H1 (cell line): ENCODE measurements around the gene PML. TPM values are rescaled to one million over a fixed set of nuclear protein-coding genes. Genes with fewer than 3 reads are reported as not detected.

Source experiments
- CTCF ChIA-PET: fragments of 300-600 bp; sonication (Branson Sonifier 250); formaldehyde crosslinking; loops from one replicate; lab custom pipeline; 2021; ENCODE audit not compliant: partially characterized antibody; lab: Charles Lee
- POLR2A ChIA-PET: fragments of 300-600 bp; sonication (Branson Sonifier 250); formaldehyde crosslinking; loops from one replicate; lab custom pipeline; 2021; ENCODE audit warnings: inconsistent platforms; ENCODE audit not compliant: partially characterized antibody; lab: Charles Lee
- DNase-seq, 2 experiments: peaks; one replicate each; pipeline versions ENCODE4 v3.0.0 to v3.0.0-alpha.2; 2010 to 2022; ENCODE audit warnings: low spot score in 2 of 2, low read depth in 1 of 2, mixed read lengths in 1 of 2
- FAIRE-seq: peaks from 2 replicates; lab custom pipeline; 2011; peaks lifted over from hg19 to GRCh38; lab: Jason Lieb, UNC
- H2AFZ ChIP-seq: 2 replicates; pipeline ENCODE4 v1.8.1; 2012; ENCODE audit warnings: low read length, inconsistent platforms
- H2AK5ac ChIP-seq: 2 replicates; pipeline ENCODE4 v1.6.1; 2013; ENCODE audit warnings: low read depth, low read length
- H2BK120ac ChIP-seq: replicated peaks from 2 replicates; pipeline ENCODE3; 2013; ENCODE audit warnings: low read depth, low read length, inconsistent platforms
- H2BK12ac ChIP-seq: 2 replicates; pipeline ENCODE4 v1.6.1; 2013; ENCODE audit warnings: low read depth, low read length
- H2BK15ac ChIP-seq: 2 replicates; pipeline ENCODE4 v1.6.1; 2013; ENCODE audit warnings: low read length
- H2BK20ac ChIP-seq: 2 replicates; pipeline ENCODE4 v1.6.1; 2013; ENCODE audit warnings: low read length
- H2BK5ac ChIP-seq: 2 replicates; pipeline ENCODE4 v1.6.1; 2013; ENCODE audit warnings: low read depth, low read length
- H3K14ac ChIP-seq: 2 replicates; pipeline ENCODE4 v1.6.1; 2013; ENCODE audit warnings: inconsistent platforms; ENCODE audit not compliant: insufficient read length
- H3K18ac ChIP-seq: 2 replicates; pipeline ENCODE4 v1.6.1; 2013; ENCODE audit warnings: low read length; ENCODE audit errors: extremely low read depth
- H3K23ac ChIP-seq: 2 replicates; pipeline ENCODE4 v1.6.1; 2013; ENCODE audit warnings: inconsistent platforms; ENCODE audit not compliant: insufficient read length
- H3K23me2 ChIP-seq: 2 replicates; pipeline ENCODE4 v1.6.1; 2013; ENCODE audit warnings: low read depth, low read length
- H3K27ac ChIP-seq: 2 replicates; pipeline ENCODE4 v1.6.1; 2011; ENCODE audit warnings: low read depth, low read length, inconsistent platforms
- H3K27me3 ChIP-seq, 4 experiments: replicated peaks in 1 of 4; 1 replicate in 1 of 4; 2 replicates in 3 of 4; pipeline versions ENCODE4 v1.6.1 to v1.8.1; 2011 to 2013; ENCODE audit warnings: low read length in 3 of 4, mild to moderate bottlenecking in 3 of 4, inconsistent platforms in 2 of 4, mixed read lengths in 2 of 4, moderate library complexity in 1 of 4; ENCODE audit not compliant: control insufficient read depth in 3 of 4, insufficient read depth in 3 of 4; ENCODE audit errors: extremely low read depth in 1 of 4
- H3K36me3 ChIP-seq, 4 experiments: 2 replicates each; pipeline versions ENCODE4 v1.6.1 to v1.8.1; 2011 to 2013; ENCODE audit warnings: mild to moderate bottlenecking in 4 of 4, low read length in 3 of 4, moderate library complexity in 2 of 4, control low read depth in 1 of 4, inconsistent platforms in 1 of 4; ENCODE audit not compliant: insufficient read depth in 4 of 4, control insufficient read depth in 2 of 4
- H3K4ac ChIP-seq: replicated peaks from 2 replicates; pipeline ENCODE3; 2013; ENCODE audit warnings: low read length, low read depth, mixed read lengths, inconsistent platforms; ENCODE audit not compliant: insufficient read length
- H3K4me1 ChIP-seq, 4 experiments: replicated peaks in 1 of 4; 1 replicate in 1 of 4; 2 replicates in 3 of 4; pipeline versions ENCODE4 v1.6.1 to v1.8.1; 2011 to 2013; ENCODE audit warnings: low read length in 3 of 4, inconsistent platforms in 2 of 4, mixed read lengths in 1 of 4; ENCODE audit not compliant: insufficient read depth in 4 of 4, control insufficient read depth in 3 of 4
- H3K4me2 ChIP-seq, 2 experiments: 2 replicates each; pipeline versions ENCODE4 v1.6.1 to v1.8.1; 2011 to 2013; ENCODE audit warnings: low read depth in 2 of 2, low read length in 2 of 2, control low read depth in 1 of 2, inconsistent platforms in 1 of 2, mild to moderate bottlenecking in 1 of 2; ENCODE audit not compliant: insufficient read depth in 1 of 2
- H3K4me3 ChIP-seq, 4 experiments: fragments of 200-600, 300-600 bp in 1 of 4; sonication (generic), shearing (Covaris generic), sonication (Bioruptor Twin) in 1 of 4; 2 replicates each; pipeline versions ENCODE4 v1.5.1 to v1.8.1; 2011 to 2016; ENCODE audit warnings: low read length in 4 of 4, low read depth in 3 of 4, control low read depth in 2 of 4, inconsistent platforms in 2 of 4, mild to moderate bottlenecking in 2 of 4, mixed read lengths in 1 of 4, moderate library complexity in 1 of 4; ENCODE audit not compliant: insufficient read depth in 2 of 4; ENCODE audit errors: extremely low read depth in 1 of 4
- H3K56ac ChIP-seq: replicated peaks from 2 replicates; pipeline ENCODE3; 2013; ENCODE audit warnings: low read depth, mild to moderate bottlenecking, mixed read lengths, low read length, inconsistent platforms; ENCODE audit not compliant: insufficient read length
- H3K79me1 ChIP-seq: 2 replicates; pipeline ENCODE4 v1.6.1; 2013; ENCODE audit warnings: low read depth, low read length, control low read depth
- H3K79me2 ChIP-seq, 2 experiments: 2 replicates each; pipeline versions ENCODE4 v1.6.1 to v1.8.1; 2012 to 2013; ENCODE audit warnings: low read length in 2 of 2, mild to moderate bottlenecking in 2 of 2, inconsistent platforms in 1 of 2; ENCODE audit not compliant: insufficient read depth in 2 of 2, control insufficient read depth in 1 of 2
- H3K9ac ChIP-seq, 4 experiments: replicated peaks in 1 of 4; 1 replicate in 1 of 4; 2 replicates in 3 of 4; pipeline versions ENCODE4 v1.6.1 to v1.8.1; 2011 to 2013; ENCODE audit warnings: low read depth in 3 of 4, low read length in 3 of 4, control low read depth in 2 of 4, mild to moderate bottlenecking in 2 of 4, moderate library complexity in 2 of 4, inconsistent platforms in 1 of 4; ENCODE audit errors: extremely low read depth in 1 of 4
- H3K9me3 ChIP-seq, 2 experiments: 2 replicates each; pipeline versions ENCODE4 v1.6.1 to v1.8.1; 2012 to 2013; ENCODE audit warnings: mild to moderate bottlenecking in 2 of 2, moderate library complexity in 2 of 2, control low read depth in 1 of 2, inconsistent platforms in 1 of 2, low read depth in 1 of 2, low read length in 1 of 2, mixed read lengths in 1 of 2; ENCODE audit not compliant: insufficient read depth in 2 of 2
- H4K20me1 ChIP-seq, 2 experiments: replicated peaks in 1 of 2; 2 replicates each; pipeline versions ENCODE3 to v1.8.1; 2011 to 2013; ENCODE audit warnings: inconsistent platforms in 2 of 2, low read length in 2 of 2, mild to moderate bottlenecking in 1 of 2; ENCODE audit not compliant: insufficient read depth in 2 of 2, control insufficient read depth in 1 of 2
- H4K5ac ChIP-seq: 2 replicates; pipeline ENCODE4 v1.6.1; 2013; ENCODE audit warnings: low read length, low read depth, mixed read lengths, inconsistent platforms; ENCODE audit not compliant: insufficient read length
- H4K8ac ChIP-seq: 2 replicates; pipeline ENCODE4 v1.8.0; 2013; ENCODE audit warnings: mild to moderate bottlenecking, moderate library complexity, low read length, inconsistent platforms; ENCODE audit not compliant: insufficient read depth; ENCODE audit errors: extremely low read depth
- H4K91ac ChIP-seq: replicated peaks from 2 replicates; pipeline ENCODE3; 2013; ENCODE audit warnings: low read length, mixed read lengths, inconsistent platforms; ENCODE audit not compliant: insufficient read length
- CHD1 ChIP-seq: IDR thresholded peaks from 2 replicates; pipeline ENCODE4 v1.6.1; 2012; ENCODE audit warnings: low read depth, low read length, improper control_type of control experiment
- EP300 ChIP-seq, 2 experiments: IDR thresholded peaks; 1 replicate in 1 of 2; 2 replicates in 1 of 2; pipeline ENCODE4 v1.6.1; 2011 to 2012; ENCODE audit warnings: low read depth in 2 of 2, low read length in 2 of 2, mild to moderate bottlenecking in 2 of 2, borderline replicate concordance in 1 of 2, inconsistent platforms in 1 of 2, moderate library complexity in 1 of 2
- JUN ChIP-seq: IDR thresholded peaks from 2 replicates; pipeline ENCODE4 v1.6.1; 2011; ENCODE audit warnings: low read depth, mild to moderate bottlenecking, improper control_type of control experiment, low read length
- JUND ChIP-seq: IDR thresholded peaks from 2 replicates; pipeline ENCODE4 v1.6.1; 2011; ENCODE audit warnings: mild to moderate bottlenecking, improper control_type of control experiment, low read length
- RAD21 ChIP-seq, 2 experiments: IDR thresholded peaks in 1 of 2; conservative IDR thresholded peaks in 1 of 2; 2 replicates each; pipeline ENCODE4 v1.6.1; 2011; ENCODE audit warnings: low read depth in 2 of 2, low read length in 2 of 2, improper control_type of control experiment in 1 of 2, inconsistent platforms in 1 of 2, mild to moderate bottlenecking in 1 of 2, moderate library complexity in 1 of 2
- SIRT6 ChIP-seq: IDR thresholded peaks from one replicate; pipeline ENCODE4 v1.7.1; 2012; ENCODE audit warnings: low read length, inconsistent platforms
- SRF ChIP-seq: IDR thresholded peaks from 2 replicates; pipeline ENCODE4 v1.6.1; 2011; ENCODE audit warnings: mild to moderate bottlenecking, low read depth, low read length, moderate library complexity
- TAF7 ChIP-seq: optimal IDR thresholded peaks from 2 replicates; pipeline ENCODE3; 2011; ENCODE audit warnings: low read depth, mild to moderate bottlenecking, inconsistent platforms, low read length, moderate library complexity, borderline replicate concordance
- YY1 ChIP-seq: IDR thresholded peaks from 2 replicates; pipeline ENCODE4 v1.6.1; 2011; ENCODE audit warnings: low read depth, mild to moderate bottlenecking, low read length
- WGBS, 2 experiments: shearing (Covaris generic) in 1 of 2; methylation state at CpG; one replicate each; pipeline versions ENCODE4 v1.1.6 to v1.1.7; 2013 to 2015; ENCODE audit warnings: low lambda C conversion rate in 2 of 2, mixed read lengths in 2 of 2, inconsistent platforms in 1 of 2, low coverage in 1 of 2, missing lambda C conversion rate in 1 of 2; ENCODE audit not compliant: insufficient replicate concordance in 2 of 2, insufficient coverage in 1 of 2, insufficient read length in 1 of 2; ENCODE audit errors: extremely low coverage in 1 of 2, missing lambda C conversion rate in 1 of 2; 5-methylcytosine and 5-hydroxymethylcytosine counted together
- polyA plus RNA-seq, 7 experiments: library from polyadenylated mRNA; depleted of rRNA in 3 of 7; stranded (reverse) in 5 of 7; unstranded in 2 of 7; fragments of >200 nt in 5 of 7; fragments of 200-250 nt in 2 of 7; gene quantifications; 1 replicate in 5 of 7; 2 replicates in 1 of 7; 4 replicates in 1 of 7; pipeline versions ENCODE4 v1.2.1 to v1.2.3, GENCODE V29; 2011 to 2013; ENCODE audit warnings: missing spikeins in 2 of 7, mixed read lengths in 2 of 7
- total RNA-seq: library from RNA; stranded (reverse); fragmentation: NEBNext Ultra II Directional; extraction: Animal tissue kit (Norgen Biotek cat#: 25700); gene quantifications from 2 replicates; pipeline ENCODE4 v1.2.1, GENCODE V29; 2021
- TF ChIP-seq, protein P1 (sequence below): IDR thresholded peaks from 2 replicates; pipeline ENCODE4 v1.6.1; 2012; ENCODE audit warnings: low read length, inconsistent platforms

Gene PML
- total and polyA plus RNA-seq, 2 of the 8 experiments (the other 6 are each of a cell fraction or from before 2014, with no cell fraction given): 14.9 to 30.3 TPM

DNA sequence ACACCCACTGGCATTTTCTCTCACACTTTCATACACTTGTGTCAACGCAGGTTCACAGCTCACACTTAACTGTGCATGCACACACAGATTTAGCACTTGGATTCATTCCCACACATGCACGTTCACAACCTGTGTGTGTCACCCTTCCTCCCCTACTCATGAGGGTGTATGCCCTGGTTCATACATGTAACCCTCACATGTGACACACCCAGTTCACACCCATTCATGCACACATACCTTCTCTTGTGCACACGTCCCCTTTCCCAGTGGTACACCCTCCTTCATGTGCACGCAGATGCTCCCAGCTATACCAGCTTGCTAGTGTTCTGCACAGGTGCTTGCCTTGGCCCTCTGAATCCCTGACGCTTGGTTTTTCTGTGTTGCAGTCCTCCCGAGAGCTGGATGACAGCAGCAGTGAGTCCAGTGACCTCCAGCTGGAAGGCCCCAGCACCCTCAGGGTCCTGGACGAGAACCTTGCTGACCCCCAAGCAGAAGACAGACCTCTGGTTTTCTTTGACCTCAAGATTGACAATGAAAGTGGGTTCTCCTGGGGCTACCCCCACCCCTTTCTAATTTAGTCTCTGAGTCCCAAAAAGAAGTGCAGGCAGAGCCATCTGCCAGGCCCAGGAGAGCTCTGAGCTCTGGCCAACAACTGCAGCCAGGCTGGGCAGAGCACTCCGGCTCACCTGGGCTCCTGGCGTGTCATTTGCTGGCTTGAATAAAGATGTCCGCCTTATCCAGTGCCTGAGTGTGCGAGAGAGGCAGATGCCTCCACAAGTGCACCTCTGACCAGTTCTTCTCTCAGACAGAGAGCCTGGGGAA, 48.3 kb downstream of the PML start:
- Histone ChIP-seq H2BK120ac (no peak overlapping the region), H3K79me1 (no peaks in the 10 kb centered on the region), H2BK15ac (no peak overlapping the region), H2AFZ (no peak overlapping the region), H3K18ac (no peak overlapping the region)
- CTCF ChIA-PET: interaction anchor here (0.5 to 10.3 kb wide), 14 partner anchors 7 to 279 kb away, joined by 3 to 119 read pairs (median 3); partner anchors contain the start of genes PML, STOML1 and TBC1D21
- no peak for TF ChIP-seq SIRT6
- TF ChIP-seq YY1: no peak
- TF ChIP-seq JUN: no peak
- TF ChIP-seq, protein P1, sequence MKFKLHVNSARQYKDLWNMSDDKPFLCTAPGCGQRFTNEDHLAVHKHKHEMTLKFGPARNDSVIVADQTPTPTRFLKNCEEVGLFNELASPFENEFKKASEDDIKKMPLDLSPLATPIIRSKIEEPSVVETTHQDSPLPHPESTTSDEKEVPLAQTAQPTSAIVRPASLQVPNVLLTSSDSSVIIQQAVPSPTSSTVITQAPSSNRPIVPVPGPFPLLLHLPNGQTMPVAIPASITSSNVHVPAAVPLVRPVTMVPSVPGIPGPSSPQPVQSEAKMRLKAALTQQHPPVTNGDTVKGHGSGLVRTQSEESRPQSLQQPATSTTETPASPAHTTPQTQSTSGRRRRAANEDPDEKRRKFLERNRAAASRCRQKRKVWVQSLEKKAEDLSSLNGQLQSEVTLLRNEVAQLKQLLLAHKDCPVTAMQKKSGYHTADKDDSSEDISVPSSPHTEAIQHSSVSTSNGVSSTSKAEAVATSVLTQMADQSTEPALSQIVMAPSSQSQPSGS: no peak
- no peak for TF ChIP-seq SRF
- TF ChIP-seq JUND: no peak
- TF ChIP-seq EP300 (IDR thresholded peaks at IDR 0.05; ENCODE audit: borderline replicate concordance in 1 of 2, low read depth in 2 of 2, low read length in 2 of 2): no peak
- TF ChIP-seq RAD21 (IDR thresholded peaks at IDR 0.05 in 1 of 2, conservative IDR thresholded peaks at IDR 0.05 in 1 of 2; ENCODE audit: low read depth in 2 of 2, low read length in 2 of 2): no peak
- no peak for TF ChIP-seq TAF7
- TF ChIP-seq CHD1: no peak
- TF ChIP-seq, all 59 proteins: peak for 0
- Histone ChIP-seq H2BK5ac (peak overlapping the region; percentile 71; the same call in 1 of the 2 replicates), H3K79me2 (no peaks in the 10 kb centered on the region), H4K8ac (no peak overlapping the region), H3K27me3 (no peaks in the 10 kb centered on the region), H3K4me3 (no peak overlapping the region), H3K9me3 (no peaks in the 10 kb centered on the region), H3K36me3 (no peaks in the 10 kb centered on the region), H3K23me2 (no peaks in the 10 kb centered on the region), H4K20me1 (no peaks in the 10 kb centered on the region), H2BK20ac (no peak overlapping the region), H4K91ac (no peak overlapping the region), H4K5ac (no peak overlapping the region), H3K14ac (no peak overlapping the region), H3K9ac (no peak overlapping the region), H3K4me1 (peaks cover 0 to under 1% (median under 1%) of the 10 kb centered on the region in 4 experiments; a peak in 2 of 7 replicates), H2BK12ac (no peak overlapping the region), H3K4ac (no peak overlapping the region), H3K56ac (no peak overlapping the region), H2AK5ac (no peak overlapping the region), H3K27ac (no peak overlapping the region), H3K4me2 (no peak overlapping the region), H3K23ac (no peak overlapping the region)
- 83% methylated on average over 11 of the region's 11 CpGs; no CpG with 5 or more reads in 1 of the 2 experiments for WGBS, 2 experiments
- DNase-seq (no peak), FAIRE-seq (no peak)
- POLR2A ChIA-PET: interaction anchor here (0.6 kb wide), 1 partner anchor 508 kb away, joined by 3 read pairs; no protein-coding TSS in a partner anchor
